ENCODE measurements around the gene CCR8. TPM values are rescaled to one million over a fixed set of nuclear protein-coding genes. Genes with fewer than 3 reads are reported as not detected.

Gene CCR8
- total RNA-seq, 1 experiment from 2014 or later: not detected

GRCh38 chr3:39292961-39293360 lies 36.5 kb upstream of the CCR8 start:
- H2AFZ ChIP-seq (ENCODE audit: low read depth, low read length, poor library complexity, severe bottlenecking): no peak overlapping the region
- no peak overlapping the region for H3K27ac ChIP-seq (ENCODE audit: low read depth, low read length)
- POLR2A ChIA-PET: no interaction called here
- intact Hi-C loops (cut with micrococcal nuclease): loop anchor here (2.0 to 5.0 kb wide), 2 partner anchors 86 to 241 kb away; partner anchors contain the start of genes SCN11A and WDR48
- H3K79me2 ChIP-seq (ENCODE audit: insufficient read depth, low read length): no peaks in the 10 kb centered on the region
- H3K9me2 ChIP-seq (ENCODE audit: insufficient read depth): no peaks in the 10 kb centered on the region
- no peak overlapping the region for H3K9ac ChIP-seq (ENCODE audit: low read length)
- no peaks in the 10 kb centered on the region for H3K27me3 ChIP-seq (ENCODE audit: insufficient read depth, low read length)
- CTCF ChIA-PET: interaction anchor here (1.7 to 8.2 kb wide), 4 partner anchors 85 to 293 kb away, joined by 7 to 184 read pairs (median 14); no protein-coding TSS in a partner anchor
- RAD21 ChIA-PET (ENCODE audit: low non-redundant PET in 1 of 2, low total read pairs in 2 of 2, uncharacterized antibody in 2 of 2, unreplicated experiment in 2 of 2): no interaction called here
- no peak for ATAC-seq
- no peak for DNase-seq (ENCODE audit: low read depth, low spot score)
- no TSS peak for BruUV-seq (replicated peaks)
- no peaks in the 10 kb centered on the region for H4K20me1 ChIP-seq (ENCODE audit: insufficient read depth)
- H3K4me3 ChIP-seq (replicated peaks in 1 of 2; ENCODE audit: low read depth in 1 of 2, low read length in 2 of 2): no peak overlapping the region
- H3K36me3 ChIP-seq (ENCODE audit: control insufficient read depth in 1 of 2, insufficient read depth in 2 of 2, low read length in 2 of 2): no peaks in the 10 kb centered on the region
- TF ChIP-seq JUND (IDR thresholded peaks at IDR 0.05): no peak
- no peak for TF ChIP-seq CBX3 (IDR thresholded peaks at IDR 0.05; ENCODE audit: low read depth)
- no peak for TF ChIP-seq SRF (IDR thresholded peaks at IDR 0.05; ENCODE audit: low read depth)
- no peak overlapping the region for H3K4me2 ChIP-seq (ENCODE audit: low read length)
- H3K9me3 ChIP-seq (ENCODE audit: control insufficient read depth in 1 of 2, insufficient read depth in 1 of 2, low read depth in 1 of 2, low read length in 2 of 2): no peaks in the 10 kb centered on the region
- peaks cover 0 to 7% of the 10 kb centered on the region in 2 experiments; a peak in 1 of 4 replicates for H3K4me1 ChIP-seq (ENCODE audit: control insufficient read depth in 1 of 2, insufficient read depth in 2 of 2, low read length in 2 of 2)

- H4K20me1 ChIP-seq (ENCODE audit: insufficient read depth): no peaks in the 10 kb centered on the region
- intact Hi-C loops (cut with micrococcal nuclease): loop anchor here (5.0 kb wide), 1 partner anchor 242 kb away; the partner anchor contains the start of genes SCN11A and WDR48
- H2AFZ ChIP-seq (ENCODE audit: low read depth, low read length, poor library complexity, severe bottlenecking): no peak overlapping the region
- BruUV-seq (replicated peaks): no TSS peak
- no peaks in the 10 kb centered on the region for H3K9me2 ChIP-seq (ENCODE audit: insufficient read depth)
- POLR2A ChIA-PET: no interaction called here
- H3K27me3 ChIP-seq (ENCODE audit: insufficient read depth, low read length): no peaks in the 10 kb centered on the region
- H3K79me2 ChIP-seq (ENCODE audit: insufficient read depth, low read length): no peaks in the 10 kb centered on the region
- no peak for TF ChIP-seq FOSL1 (IDR thresholded peaks at IDR 0.05; ENCODE audit: low read depth)
- TF ChIP-seq TCF7L2 (IDR thresholded peaks at IDR 0.05; ENCODE audit: borderline replicate concordance, extremely low read depth, insufficient read depth, insufficient read length): no peak
- no peak for TF ChIP-seq SRF (IDR thresholded peaks at IDR 0.05; ENCODE audit: low read depth)
- TF ChIP-seq JUND (IDR thresholded peaks at IDR 0.05): no peak
- no peak for TF ChIP-seq YY1 (IDR thresholded peaks at IDR 0.05; ENCODE audit: extremely low read depth, insufficient replicate concordance, low read depth, low read length)
- no peak for TF ChIP-seq ZBTB33 (IDR thresholded peaks at IDR 0.05; ENCODE audit: extremely low read depth, insufficient replicate concordance, low read length)
- TF ChIP-seq ZNF274 (IDR thresholded peaks at IDR 0.05; ENCODE audit: low read depth, low read length): no peak
- TF ChIP-seq EGR1 (IDR thresholded peaks at IDR 0.05; ENCODE audit: low read depth): no peak
- RAD21 ChIA-PET (ENCODE audit: low non-redundant PET in 1 of 2, low total read pairs in 2 of 2, uncharacterized antibody in 2 of 2, unreplicated experiment in 2 of 2): no interaction called here
- no peak overlapping the region for H3K4me2 ChIP-seq (ENCODE audit: low read length)
- no peaks in the 10 kb centered on the region for H3K36me3 ChIP-seq (ENCODE audit: control insufficient read depth in 1 of 2, insufficient read depth in 2 of 2, low read length in 2 of 2)
- no peak overlapping the region for H3K9ac ChIP-seq (ENCODE audit: low read length)
- DNase-seq (ENCODE audit: low read depth, low spot score): no peak
- ATAC-seq: no peak
- no peak overlapping the region for H3K4me3 ChIP-seq (replicated peaks in 1 of 2; ENCODE audit: low read depth in 1 of 2, low read length in 2 of 2)
- H3K27ac ChIP-seq (ENCODE audit: low read depth, low read length): no peak overlapping the region
- 0 out of 4 replicates have a peak, but pooled peaks cover 0 to 4% of the 10 kb centered on the region in 2 experiments for H3K4me1 ChIP-seq (ENCODE audit: control insufficient read depth in 1 of 2, insufficient read depth in 2 of 2, low read length in 2 of 2)
- CTCF ChIA-PET: no interaction called here
- H3K9me3 ChIP-seq (ENCODE audit: control insufficient read depth in 1 of 2, insufficient read depth in 1 of 2, low read depth in 1 of 2, low read length in 2 of 2): no peaks in the 10 kb centered on the region
Measured at GRCh38 chr3:39294446-39295183, 34.9 kb upstream of the CCR8 start.
